Breast epithelium (tissue), 3 donors: Measurements from ENCODE around the gene MPZL2.

ENCODE experiments used
- POLR2A ChIP-seq: fragments of 450-650 bp; IDR thresholded peaks from one replicate; pipeline ENCODE4 v1.6.1; 2016; ENCODE audit warnings: antibody characterized with exemption, mild to moderate bottlenecking, moderate library complexity
- TF ChIP-seq, protein P1 (sequence below), 3 donors: fragments of 450-650 bp; IDR thresholded peaks; one replicate each; pipeline ENCODE4 v1.5.1; 2016 to 2017; ENCODE audit warnings: antibody characterized with exemption in 3 of 3, mild to moderate bottlenecking in 3 of 3, moderate library complexity in 3 of 3

DNA sequence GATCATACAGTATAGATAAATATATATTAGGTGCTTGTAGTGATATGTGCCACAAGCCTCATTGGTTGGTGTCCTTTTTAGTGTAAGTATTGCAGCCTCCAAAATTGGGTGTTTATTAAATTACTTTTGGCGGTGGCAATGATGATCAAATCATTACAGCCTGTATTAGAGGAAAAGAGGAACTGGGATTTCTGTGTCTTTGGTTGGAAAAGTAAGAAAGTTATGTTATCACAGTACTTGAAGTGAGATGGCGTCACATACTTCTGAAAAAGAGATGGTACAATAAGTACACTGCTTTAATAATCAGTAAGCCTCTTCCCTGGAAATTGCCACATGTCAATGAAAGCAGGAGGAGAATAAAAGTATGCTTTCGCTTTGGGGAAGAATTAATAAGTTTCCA is 11.4 kb downstream of the MPZL2 start:
- TF ChIP-seq, protein P1, sequence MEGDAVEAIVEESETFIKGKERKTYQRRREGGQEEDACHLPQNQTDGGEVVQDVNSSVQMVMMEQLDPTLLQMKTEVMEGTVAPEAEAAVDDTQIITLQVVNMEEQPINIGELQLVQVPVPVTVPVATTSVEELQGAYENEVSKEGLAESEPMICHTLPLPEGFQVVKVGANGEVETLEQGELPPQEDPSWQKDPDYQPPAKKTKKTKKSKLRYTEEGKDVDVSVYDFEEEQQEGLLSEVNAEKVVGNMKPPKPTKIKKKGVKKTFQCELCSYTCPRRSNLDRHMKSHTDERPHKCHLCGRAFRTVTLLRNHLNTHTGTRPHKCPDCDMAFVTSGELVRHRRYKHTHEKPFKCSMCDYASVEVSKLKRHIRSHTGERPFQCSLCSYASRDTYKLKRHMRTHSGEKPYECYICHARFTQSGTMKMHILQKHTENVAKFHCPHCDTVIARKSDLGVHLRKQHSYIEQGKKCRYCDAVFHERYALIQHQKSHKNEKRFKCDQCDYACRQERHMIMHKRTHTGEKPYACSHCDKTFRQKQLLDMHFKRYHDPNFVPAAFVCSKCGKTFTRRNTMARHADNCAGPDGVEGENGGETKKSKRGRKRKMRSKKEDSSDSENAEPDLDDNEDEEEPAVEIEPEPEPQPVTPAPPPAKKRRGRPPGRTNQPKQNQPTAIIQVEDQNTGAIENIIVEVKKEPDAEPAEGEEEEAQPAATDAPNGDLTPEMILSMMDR (IDR thresholded peaks at IDR 0.05): no peak
- TF ChIP-seq POLR2A: no peak
